NCI-H345 treated with DMSO at 0.1 percent for 48 hours (cell line): ENCODE data around the gene MOB3A.
"Not testable (repeated sequence)": the region's sequence is repeated elsewhere in the genome, so short reads cannot be mapped to it uniquely, and the experiment has no call there.

Experiments used
- DNase-seq: peaks from one replicate; lab custom pipeline; 2025; ENCODE audit not compliant: unreplicated experiment; lab: John Stamatoyannopoulos, UW

The MOB3A gene

DNA sequence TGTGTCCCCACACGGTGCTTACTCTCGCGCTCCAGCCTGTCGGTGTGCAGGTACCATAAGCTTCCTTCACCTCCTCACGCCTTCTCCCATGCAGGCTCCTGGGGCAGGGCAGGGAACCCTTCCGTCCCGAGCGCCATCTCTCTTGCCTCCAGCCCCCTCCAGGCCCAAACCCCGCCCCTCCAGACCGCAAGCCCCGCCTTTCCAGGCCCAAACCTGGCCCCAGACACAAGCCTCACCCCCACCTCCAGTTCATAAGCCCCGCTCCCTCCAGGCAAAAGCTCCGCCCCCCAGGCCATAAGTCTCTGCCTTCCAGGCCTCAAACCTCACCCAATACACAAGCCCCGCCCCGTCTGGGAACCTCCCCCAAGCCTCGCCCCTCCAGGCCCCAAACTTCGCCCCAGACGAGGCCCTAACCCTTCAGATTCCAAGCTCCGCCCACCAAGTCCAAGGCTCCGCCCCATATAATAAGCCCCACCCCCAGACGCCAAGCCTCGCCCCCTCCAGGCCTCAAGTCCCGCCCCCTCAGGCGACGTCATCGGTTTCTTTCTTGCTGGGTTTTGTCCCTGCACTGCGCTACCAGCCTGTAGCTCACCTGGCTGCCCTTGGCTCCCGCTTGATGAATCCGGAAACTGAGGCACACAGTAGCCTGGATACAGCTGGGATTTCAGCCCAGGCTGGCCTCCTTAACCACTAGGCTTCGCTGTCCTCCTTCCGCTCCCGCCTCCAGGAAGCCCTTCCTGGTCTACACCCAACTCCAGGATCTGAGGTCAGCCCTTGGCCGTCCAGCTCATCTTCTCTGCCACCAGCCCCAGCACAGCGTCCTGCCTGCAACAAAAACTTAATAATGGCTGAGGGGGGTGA is 61.2 kb downstream of the MOB3A start:
- DNase-seq = no peak

DNA sequence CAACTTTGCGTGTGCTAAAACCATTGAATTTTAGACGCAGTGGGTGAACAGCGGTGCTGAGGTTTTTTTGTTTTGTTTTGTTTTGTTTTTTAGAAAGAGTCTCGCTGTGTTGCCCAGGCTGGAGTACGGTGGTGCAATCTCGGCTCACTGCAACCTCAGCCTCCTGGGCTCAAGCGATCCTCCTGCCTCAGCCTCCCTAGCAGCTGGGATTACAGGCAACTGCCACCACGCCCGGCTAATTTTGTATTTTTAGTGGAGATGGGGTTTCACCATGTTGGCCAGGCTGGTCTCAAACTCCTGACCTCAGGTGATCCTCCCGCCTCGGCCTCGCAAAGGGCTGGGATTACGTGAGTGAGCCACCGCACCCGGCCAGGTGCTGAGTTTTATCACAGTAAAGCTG is 61.9 kb downstream of the MOB3A start:
- DNase-seq = not testable (repeated sequence)

DNA sequence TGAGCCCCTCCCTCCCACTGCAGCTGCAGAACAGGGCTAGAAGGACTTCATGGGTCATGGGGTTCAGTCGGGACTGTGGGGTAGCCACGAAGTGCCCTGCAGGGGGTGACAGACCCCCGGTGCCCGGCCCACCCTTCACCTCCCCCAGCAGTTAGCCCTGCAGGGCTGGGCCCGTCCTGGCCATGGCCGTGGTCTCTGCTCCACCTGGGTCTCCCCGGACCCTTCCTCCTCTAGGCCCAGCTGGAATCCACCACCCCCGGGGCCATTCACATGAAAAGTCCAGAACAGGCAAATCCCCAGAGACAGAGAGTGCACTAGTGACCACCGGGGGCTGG is 62.3 kb downstream of the MOB3A start:
- DNase-seq = no peak

DNA sequence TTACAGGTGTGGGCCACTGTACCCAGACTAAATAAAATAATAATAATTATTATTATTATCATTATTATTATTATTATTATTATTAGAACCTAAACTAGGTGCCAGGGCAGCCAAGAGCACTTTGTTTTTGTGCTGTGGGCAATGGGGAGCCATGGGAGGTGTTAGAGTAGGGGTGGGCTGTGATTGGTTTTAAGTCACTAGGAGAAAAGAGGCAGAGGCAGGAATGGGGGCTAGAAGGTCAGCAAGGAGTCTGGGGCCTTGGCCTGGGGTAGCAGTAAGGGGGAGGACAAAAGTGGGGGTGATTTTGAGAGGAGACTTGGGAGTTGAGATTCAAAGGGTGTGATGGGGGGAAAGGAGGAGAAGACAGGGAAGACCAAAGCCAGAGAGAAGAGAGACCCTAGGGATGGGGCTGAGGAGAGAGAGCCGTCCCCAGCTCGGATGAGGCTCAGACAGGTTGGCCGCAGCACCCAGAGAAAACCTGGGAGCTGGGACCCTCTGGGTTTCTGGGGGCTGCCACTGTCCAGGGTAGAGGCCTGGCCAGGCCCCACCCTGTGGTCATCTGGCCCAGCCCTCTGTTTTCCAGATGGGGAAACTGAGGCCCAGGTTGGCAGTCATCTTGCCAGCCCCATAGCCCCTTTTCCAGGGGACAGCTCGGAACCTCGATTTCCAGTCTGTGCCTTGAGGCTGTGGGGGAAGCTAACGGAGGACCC is 62.9 kb downstream of the MOB3A start:
- DNase-seq = no peak

DNA sequence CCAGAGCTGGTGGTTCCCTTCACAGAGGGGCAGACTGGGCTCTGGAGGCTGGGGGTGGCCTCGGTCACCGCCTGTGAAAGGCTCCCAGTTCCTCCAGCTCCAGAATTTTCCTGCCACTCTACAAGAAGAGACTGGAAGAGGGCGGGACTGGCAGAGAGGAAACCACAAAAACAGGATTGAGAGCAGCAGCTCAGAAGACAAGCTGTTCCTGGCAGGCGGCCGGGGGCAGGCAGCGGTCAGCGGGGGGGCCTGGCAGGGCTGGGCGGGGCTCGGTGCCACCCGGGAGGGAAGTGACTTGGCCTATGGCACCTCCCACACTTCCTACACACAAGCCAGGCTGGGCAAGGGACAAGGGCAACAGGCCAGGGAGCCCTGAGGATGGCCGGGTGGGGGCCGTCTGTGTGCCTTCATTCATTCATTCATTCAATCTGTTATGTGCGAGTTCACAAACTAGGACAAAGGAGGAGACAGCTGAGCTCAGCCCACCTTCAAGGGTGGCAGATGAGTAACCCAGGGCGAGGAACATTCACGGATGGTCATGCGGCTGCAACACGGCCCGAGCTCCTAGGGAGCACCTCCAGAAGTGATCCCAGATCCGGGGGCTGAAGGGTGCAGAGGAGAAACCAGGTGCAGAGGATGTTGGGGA is 63.7 kb downstream of the MOB3A start:
- DNase-seq = no peak

DNA sequence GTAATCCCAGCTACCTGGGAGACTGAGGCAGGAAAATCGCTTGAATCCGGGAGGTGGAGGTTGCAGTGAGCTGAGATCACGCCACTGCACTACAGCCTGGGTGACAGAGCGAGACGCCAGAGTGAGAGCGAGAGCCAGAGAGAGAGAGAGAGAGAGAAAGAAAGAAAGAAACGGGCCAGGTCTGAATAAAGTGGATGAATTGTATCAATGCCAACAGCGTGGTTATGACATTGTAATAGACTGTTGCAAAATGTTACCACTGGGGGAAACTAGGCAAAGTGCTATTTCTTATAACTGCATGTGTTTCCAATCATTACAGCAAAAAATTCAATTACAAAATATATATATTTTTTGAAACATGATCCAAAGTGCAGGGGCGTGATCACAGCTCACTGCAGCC is 68.8 kb downstream of the MOB3A start:
- DNase-seq = no peak

DNA sequence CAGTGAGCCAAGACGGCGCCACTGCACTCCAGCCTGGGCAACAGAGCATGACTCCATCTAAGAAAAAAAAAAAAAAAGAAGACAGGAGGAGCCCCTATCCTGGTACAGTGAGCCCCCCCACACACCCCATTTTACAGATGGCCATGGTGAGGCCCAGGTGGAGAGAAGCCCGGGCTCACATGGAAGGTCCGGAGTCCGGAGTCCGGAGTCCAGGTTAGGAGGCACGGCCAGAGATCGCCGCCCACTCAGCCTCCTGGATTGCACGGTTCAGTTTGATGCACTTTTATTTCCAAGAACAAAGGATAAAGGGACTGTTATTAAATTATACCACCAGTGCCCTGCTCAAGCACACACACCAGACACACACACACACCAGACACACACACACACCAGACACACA is 69.4 kb downstream of the MOB3A start:
- no peak for DNase-seq

DNA sequence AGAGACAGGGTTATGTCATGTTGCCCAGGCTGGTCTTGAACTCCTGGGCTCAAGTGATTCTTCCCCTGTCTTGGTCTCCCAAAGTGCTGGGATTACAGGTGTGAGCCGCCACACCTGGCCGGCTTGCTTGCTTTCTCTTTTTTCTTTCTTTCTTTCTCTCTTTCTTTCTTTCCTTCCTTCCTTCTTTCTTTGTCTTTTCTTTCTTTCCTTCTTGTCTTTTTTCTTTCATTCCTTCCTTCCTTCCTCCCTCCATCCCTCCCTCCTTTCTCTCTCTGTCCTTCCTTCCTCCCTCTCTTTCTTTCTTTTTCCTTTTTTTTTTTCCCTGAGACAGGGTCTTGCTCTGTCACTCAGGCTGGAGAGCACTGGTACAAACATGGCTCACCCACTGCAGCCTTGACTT is 73.8 kb downstream of the MOB3A start:
- DNase-seq = no peak

DNA sequence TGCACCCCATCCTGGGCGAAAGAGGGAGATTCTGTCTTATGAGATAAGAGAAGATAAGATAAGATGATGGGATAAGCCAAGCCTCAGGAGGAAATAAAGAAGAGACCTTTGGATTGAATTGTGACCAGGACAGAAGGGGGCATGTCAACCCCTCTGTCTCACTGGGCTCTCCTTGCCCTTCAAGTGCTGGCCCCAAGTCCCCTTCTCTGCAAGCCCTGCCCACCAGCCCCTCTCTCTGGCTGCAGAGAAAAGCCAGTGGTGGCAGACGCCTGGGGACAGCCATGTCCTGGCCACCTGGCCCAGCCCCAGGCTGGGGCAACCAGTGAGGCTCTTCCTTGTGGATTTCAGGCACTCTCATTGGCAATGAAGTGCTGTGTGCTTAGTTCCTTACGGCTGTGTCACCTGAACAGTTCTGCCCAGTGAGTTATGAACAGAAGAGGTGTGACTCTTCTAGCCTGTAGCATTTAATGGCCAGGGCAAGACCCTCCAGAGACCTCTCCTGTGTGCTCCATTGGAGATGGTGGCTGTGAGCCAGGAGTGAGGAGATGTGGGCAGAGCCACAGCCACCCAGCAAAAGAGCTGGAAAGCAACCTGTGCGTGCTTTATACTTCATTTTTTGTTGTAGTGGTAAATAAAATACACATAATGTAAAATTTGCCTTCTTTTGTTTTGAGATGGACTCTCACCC is 74.5 kb downstream of the MOB3A start:
- no peak for DNase-seq
